NCI-H2171 (cell line): Measurements from ENCODE around the gene IL34.
A peak's percentile ranks its signal among the peaks of the same experiment; 100 is the strongest.

Source experiments
- DNase-seq: peaks from one replicate; lab custom pipeline; 2025; lab: John Stamatoyannopoulos, UW

The IL34 gene

GRCh38 chr16:70678121-70678897 lies 31.9 kb downstream of the IL34 start:
- no peak for DNase-seq

- no peak for DNase-seq
Observed at GRCh38 chr16:70678898-70679670, 32.7 kb downstream of the IL34 start.

- DNase-seq, result no peak
Observed at GRCh38 chr16:70679671-70680494, 33.5 kb downstream of the IL34 start.

- DNase-seq, result no peak
Observed at GRCh38 chr16:70680495-70681381, 34.4 kb downstream of the IL34 start.

GRCh38 chr16:70681382-70682238 lies 35.3 kb downstream of the IL34 start:
- no peak for DNase-seq

- DNase-seq, result no peak
Observed at GRCh38 chr16:70682239-70683145, 36.1 kb downstream of the IL34 start.

GRCh38 chr16:70683146-70683944 lies 37.0 kb downstream of the IL34 start:
- DNase-seq, result no peak

- no peak for DNase-seq
Observed at GRCh38 chr16:70684146-70685060, 38.0 kb downstream of the IL34 start.

GRCh38 chr16:70685061-70685937 lies 38.9 kb downstream of the IL34 start:
- no peak for DNase-seq

- DNase-seq, result peak; percentile 87
Observed at GRCh38 chr16:70685938-70686375, 39.6 kb downstream of the IL34 start, which contains the start of gene MTSS2. Gene MTSS2, minus strand, starts transcription at chr16:70686053. Its CDS starts 262 bp downstream, at chr16:70685791.

- no peak for DNase-seq
Observed at GRCh38 chr16:70686376-70687101, 40.2 kb downstream of the IL34 start.

GRCh38 chr16:70687102-70687511 lies 40.7 kb downstream of the IL34 start:
- DNase-seq, result no peak

- no peak for DNase-seq
Observed at GRCh38 chr16:70687671-70688245, 41.4 kb downstream of the IL34 start.

GRCh38 chr16:70688246-70688742 lies 41.9 kb downstream of the IL34 start:
- no peak for DNase-seq
